ENCODE results near the gene SPPL2A. TPM values are rescaled to one million over a fixed set of nuclear protein-coding genes. Genes with fewer than 3 reads are reported as not detected.

SPPL2A gene
- polyA plus RNA-seq, 4 donors = 43.2 to 62.3 (median 52.6) TPM

DNA sequence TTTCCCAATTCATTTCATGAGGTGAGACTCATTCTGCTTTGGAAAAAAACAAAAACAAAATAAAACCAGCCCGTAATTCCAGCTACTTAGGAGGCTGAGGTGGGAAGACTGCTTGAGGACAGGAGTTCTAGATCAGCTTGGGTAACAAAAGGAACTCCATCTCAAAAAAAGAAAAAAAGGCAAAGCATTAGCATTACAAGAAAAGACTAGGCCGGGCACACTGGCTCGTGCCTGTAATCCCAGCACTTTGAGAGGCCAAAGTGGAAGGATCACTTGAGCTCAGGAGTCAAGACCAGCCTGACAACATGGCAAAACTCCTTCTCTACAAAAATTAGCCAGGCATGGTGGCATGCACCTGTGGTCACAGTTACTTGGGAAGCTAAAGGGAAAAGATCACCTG, 112.8 kb downstream of the SPPL2A start:
- Histone ChIP-seq H3K36me3 (ENCODE audit: control insufficient read depth in 3 of 3, insufficient read depth in 2 of 3, low read depth in 1 of 3, low read length in 3 of 3) (peaks cover 7 to 55% (median 10%) of the 10 kb centered on the region in 3 donors), H3K27ac (ENCODE audit: low read depth in 1 of 3, low read length in 2 of 3) (no peak overlapping the region), H3K27me3 (ENCODE audit: control insufficient read depth in 3 of 3, insufficient read depth in 3 of 3, low read length in 3 of 3) (no peaks in the 10 kb centered on the region), H3K9me3 (ENCODE audit: control insufficient read depth in 2 of 2, insufficient read depth in 1 of 2, low read depth in 1 of 2, low read length in 1 of 2) (no peaks in the 10 kb centered on the region), H3K4me3 (ENCODE audit: low read depth in 1 of 3, low read length in 3 of 3) (no peak overlapping the region), H3K4me1 (ENCODE audit: control insufficient read depth in 3 of 3, insufficient read depth in 2 of 3, low read depth in 1 of 3, low read length in 2 of 3) (no peaks in the 10 kb centered on the region)
- WGBS, 3 donors = 80 to 96% (median 94%) methylated on average over 3 of the region's 3 CpGs
- DNase-seq = no peak
- FAIRE-seq = no peak

Other genes with a start within 250 kb of the SPPL2A start
- not detected for gene USP50, start 219.0 kb downstream of the SPPL2A start, polyA plus RNA-seq
- gene TRPM7, start 78.9 kb downstream of the SPPL2A start, polyA plus RNA-seq = 10 to 100 TPM in 2 of 4 donors, 1 to 10 TPM in 2; 5.7 to 36.2 (median 9.5) TPM
- gene AP4E1, start 143.0 kb upstream of the SPPL2A start, polyA plus RNA-seq = 1 to 10 TPM; 3.0 to 7.5 (median 3.7) TPM

Data from small intestine (tissue), 7 donors.